Psoas muscle (tissue), 7 donors: ENCODE measurements around the gene HNRNPCL1. TPM values are rescaled to one million over a fixed set of nuclear protein-coding genes. Genes with fewer than 3 reads are reported as not detected.

Experiments used
- polyA plus RNA-seq, 3 donors: library from polyadenylated mRNA; stranded (reverse); fragments of 200-250 nt; gene quantifications; one replicate each; pipeline ENCODE4 v1.2.3, GENCODE V29; 2013
- total RNA-seq, 4 donors: library from RNA; stranded (reverse); fragmentation: NEBNext Ultra II Directional in 2 of 4; extraction: Animal tissue kit (Norgen Biotek cat#: 25700) in 2 of 4; gene quantifications; one replicate each; pipeline versions ENCODE4 v1.2.1 to v1.2.4, GENCODE V29; 2021 to 2023
- donor health status: healthy with polysubstance abuse.
- donor health status: DM: no; HTN: no; CAD: no; lungs with moderate emphysema.
- donor health status: Bipolar disorder and iron deficiency.
- donor health status: healthy.
- donor health status: DM: no; HTN: no; CAD: no.
- donor health status: DM: no; HTN: no; CAD: no.
- donor health status: DM: yes; HTN: yes; CAD: no.

HNRNPCL1 gene
- total and polyA plus RNA-seq, 7 donors = not detected

Other genes starting within 250 kb of the HNRNPCL1 start
- 10 to 100 TPM; 21.7 to 78.7 (median 54.9) TPM for gene DHRS3, start 230.5 kb downstream of the HNRNPCL1 start, total RNA-seq
- 10 to 100 TPM; 27.2 to 65.1 (median 28.3) TPM for gene DHRS3, start 230.5 kb downstream of the HNRNPCL1 start, polyA plus RNA-seq
- gene AADACL4, start 204.6 kb downstream of the HNRNPCL1 start, total RNA-seq = not detected
- not detected for gene AADACL4, start 204.6 kb downstream of the HNRNPCL1 start, polyA plus RNA-seq
- gene AADACL3, start 132.6 kb downstream of the HNRNPCL1 start, total RNA-seq = not detected
- gene AADACL3, start 132.6 kb downstream of the HNRNPCL1 start, polyA plus RNA-seq = not detected
- not detected for gene CFAP107, start 102.5 kb downstream of the HNRNPCL1 start, total RNA-seq
- under 1 TPM in 1 of 3 donors, not detected in 2; 0.04 TPM for gene CFAP107, start 102.5 kb downstream of the HNRNPCL1 start, polyA plus RNA-seq
- not detected for gene PRAMEF12, start 75.0 kb downstream of the HNRNPCL1 start, total RNA-seq
- not detected for gene PRAMEF12, start 75.0 kb downstream of the HNRNPCL1 start, polyA plus RNA-seq
- not detected for gene PRAMEF1, start 57.3 kb downstream of the HNRNPCL1 start, total RNA-seq
- not detected for gene PRAMEF1, start 57.3 kb downstream of the HNRNPCL1 start, polyA plus RNA-seq
- gene PRAMEF11, start 17.3 kb downstream of the HNRNPCL1 start, total RNA-seq = not detected
- gene PRAMEF11, start 17.3 kb downstream of the HNRNPCL1 start, polyA plus RNA-seq = not detected
- not detected for gene PRAMEF2, start 8.4 kb upstream of the HNRNPCL1 start, total RNA-seq
- not detected for gene PRAMEF2, start 8.4 kb upstream of the HNRNPCL1 start, polyA plus RNA-seq
- gene PRAMEF4, start 37.5 kb upstream of the HNRNPCL1 start, total RNA-seq = not detected
- gene PRAMEF4, start 37.5 kb upstream of the HNRNPCL1 start, polyA plus RNA-seq = not detected
- not detected for gene PRAMEF10, start 49.5 kb upstream of the HNRNPCL1 start, total RNA-seq
- not detected for gene PRAMEF10, start 49.5 kb upstream of the HNRNPCL1 start, polyA plus RNA-seq
- gene PRAMEF7, start 67.9 kb upstream of the HNRNPCL1 start, total RNA-seq = not detected
- not detected for gene PRAMEF7, start 67.9 kb upstream of the HNRNPCL1 start, polyA plus RNA-seq
- gene PRAMEF6, start 98.9 kb upstream of the HNRNPCL1 start, total RNA-seq = not detected
- not detected for gene PRAMEF6, start 98.9 kb upstream of the HNRNPCL1 start, polyA plus RNA-seq
- gene PRAMEF27, start 207.9 kb upstream of the HNRNPCL1 start, total RNA-seq = not detected
- gene PRAMEF27, start 207.9 kb upstream of the HNRNPCL1 start, polyA plus RNA-seq = not detected
- gene HNRNPCL3, start 212.0 kb upstream of the HNRNPCL1 start, total RNA-seq = not detected
- not detected for gene HNRNPCL3, start 212.0 kb upstream of the HNRNPCL1 start, polyA plus RNA-seq
- gene PRAMEF25, start 222.1 kb upstream of the HNRNPCL1 start, total RNA-seq = not detected
- not detected for gene PRAMEF25, start 222.1 kb upstream of the HNRNPCL1 start, polyA plus RNA-seq